Thyroid gland (tissue), 4 donors: ENCODE measurements around the gene MFAP4. TPM values are rescaled to one million over a fixed set of nuclear protein-coding genes. Genes with fewer than 3 reads are reported as not detected.

ENCODE experiments used
- DNase-seq, 2 donors: peaks; one replicate each; pipeline ENCODE4 v3.0.0-alpha.2; 2019
- H3K27ac ChIP-seq, 3 donors: fragments of 200-600 bp; sonication (generic); 1 replicate in 2 of 3; 2 replicates in 1 of 3; pipeline ENCODE4 v1.5.1; 2016 to 2019; ENCODE audit warnings: mild to moderate bottlenecking in 1 of 3, moderate library complexity in 1 of 3
- H3K27me3 ChIP-seq: fragments of 200-600 bp; sonication (generic); one replicate; pipeline ENCODE4 v1.5.1; 2019
- H3K36me3 ChIP-seq, 2 donors: fragments of 200-600 bp; sonication (generic); one replicate each; pipeline ENCODE4 v1.5.1; 2016 to 2019
- H3K4me1 ChIP-seq, 2 donors: fragments of 200-600 bp; sonication (generic); one replicate each; pipeline ENCODE4 v1.5.1; 2017 to 2019
- H3K4me3 ChIP-seq, 3 donors: fragments of 200-600 bp; sonication (generic); replicated peaks in 1 of 3; 1 replicate in 2 of 3; 2 replicates in 1 of 3; pipeline ENCODE4 v1.5.1; 2016; ENCODE audit warnings: mild to moderate bottlenecking in 1 of 3
- H3K9me3 ChIP-seq: fragments of 200-600 bp; sonication (generic); one replicate; pipeline ENCODE4 v1.5.1; 2017
- CTCF ChIP-seq, 6 experiments: fragments of 200-600 bp in 3 of 6; fragments of 450-650 bp in 3 of 6; sonication (generic) in 3 of 6; IDR thresholded peaks; one replicate each; pipeline ENCODE4 v1.5.1; 2016 to 2019; ENCODE audit warnings: antibody characterized with exemption in 6 of 6, mild to moderate bottlenecking in 2 of 6, inconsistent platforms in 1 of 6, moderate library complexity in 1 of 6
- POLR2A ChIP-seq, 2 donors: fragments of 450-650 bp; IDR thresholded peaks; one replicate each; pipeline ENCODE4 v1.6.1; 2017; ENCODE audit warnings: antibody characterized with exemption in 2 of 2, mild to moderate bottlenecking in 2 of 2, moderate library complexity in 1 of 2
- WGBS, 2 donors: methylation state at CpG; one replicate each; pipeline ENCODE4 v1.1.5; 2017; 5-methylcytosine and 5-hydroxymethylcytosine counted together
- intact Hi-C: fragments of 100-400 bp; cut with DNase I; formaldehyde crosslinking; loops from one replicate; pipeline ENCODE4 v1.15.1; 2023
- total RNA-seq, 4 donors: library from RNA; depleted of rRNA; stranded (reverse); fragments of >200 nt; gene quantifications; one replicate each; pipeline ENCODE4 v1.2.3, GENCODE V29; 2016

The MFAP4 gene
- total RNA-seq, 4 donors from 2014 or later: 12.6 to 105 (median 53.5) TPM

GRCh38 chr17:19407601-19408345 is 20.8 kb upstream of the MFAP4 start:
- no peaks in the 10 kb centered on the region for H3K27me3 ChIP-seq
- WGBS, 2 donors: 94 to 95% methylated on average over 7 to 10 of the region's 10 CpGs
- TF ChIP-seq POLR2A (IDR thresholded peaks at IDR 0.05) (no peak), CTCF (IDR thresholded peaks at IDR 0.05) (no peak)
- H3K27ac ChIP-seq: no peak overlapping the region
- DNase-seq: no peak
- intact Hi-C loops: no loop called here
- no peaks in the 10 kb centered on the region for H3K36me3 ChIP-seq
- no peak overlapping the region for H3K4me3 ChIP-seq
- H3K9me3 ChIP-seq: no peaks in the 10 kb centered on the region
- H3K4me1 ChIP-seq: no peaks in the 10 kb centered on the region

GRCh38 chr17:19405114-19405513 is 18.1 kb upstream of the MFAP4 start:
- Histone ChIP-seq H3K27me3 (no peaks in the 10 kb centered on the region), H3K9me3 (no peaks in the 10 kb centered on the region), H3K27ac (no peak overlapping the region), H3K36me3 (no peaks in the 10 kb centered on the region), H3K4me3 (no peak overlapping the region), H3K4me1 (no peaks in the 10 kb centered on the region)
- intact Hi-C loops: no loop called here
- TF ChIP-seq POLR2A (IDR thresholded peaks at IDR 0.05) (no peak), CTCF (IDR thresholded peaks at IDR 0.05) (no peak)
- WGBS, 2 donors: 91% methylated on average over 5 of the region's 5 CpGs
- no peak for DNase-seq

- peaks cover 0 to 4% of the 10 kb centered on the region in 2 donors for H3K4me1 ChIP-seq
- H3K27ac ChIP-seq: no peak overlapping the region
- intact Hi-C loops: no loop called here
- TF ChIP-seq CTCF (IDR thresholded peaks at IDR 0.05) (no peak), POLR2A (IDR thresholded peaks at IDR 0.05) (no peak)
- 67 to 89% methylated on average over 1 of the region's 1 CpG for WGBS, 2 donors
- H3K4me3 ChIP-seq: no peak overlapping the region
- no peaks in the 10 kb centered on the region for H3K36me3 ChIP-seq
- no peaks in the 10 kb centered on the region for H3K27me3 ChIP-seq
- no peak for DNase-seq
- no peaks in the 10 kb centered on the region for H3K9me3 ChIP-seq
Observed at GRCh38 chr17:19404264-19404663, 17.3 kb upstream of the MFAP4 start.

GRCh38 chr17:19403021-19403420 is 16.0 kb upstream of the MFAP4 start:
- no peak overlapping the region for H3K27ac ChIP-seq
- H3K27me3 ChIP-seq: no peaks in the 10 kb centered on the region
- H3K36me3 ChIP-seq: no peaks in the 10 kb centered on the region
- 96 to 100% methylated on average over 4 of the region's 4 CpGs for WGBS, 2 donors
- DNase-seq: no peak
- intact Hi-C loops: no loop called here
- TF ChIP-seq POLR2A (IDR thresholded peaks at IDR 0.05): no peak
- TF ChIP-seq CTCF (IDR thresholded peaks at IDR 0.05): no peak
- H3K9me3 ChIP-seq: no peaks in the 10 kb centered on the region
- H3K4me1 ChIP-seq: peaks cover 5 to 16% of the 10 kb centered on the region in 2 donors
- H3K4me3 ChIP-seq: no peak overlapping the region

GRCh38 chr17:19402171-19402570 is 15.2 kb upstream of the MFAP4 start:
- peaks cover 14 to 24% of the 10 kb centered on the region in 2 donors for H3K4me1 ChIP-seq
- no peaks in the 10 kb centered on the region for H3K36me3 ChIP-seq
- no peaks in the 10 kb centered on the region for H3K9me3 ChIP-seq
- intact Hi-C loops: no loop called here
- no peak for DNase-seq
- 87 to 94% methylated on average over 1 of the region's 1 CpG for WGBS, 2 donors
- no peak overlapping the region for H3K4me3 ChIP-seq
- H3K27ac ChIP-seq: no peak overlapping the region
- TF ChIP-seq POLR2A (IDR thresholded peaks at IDR 0.05) (no peak), CTCF (IDR thresholded peaks at IDR 0.05) (no peak)
- no peaks in the 10 kb centered on the region for H3K27me3 ChIP-seq
